Measurements from ENCODE around the gene TSHZ1.
"Not testable (repeated sequence)": the region's sequence is repeated elsewhere in the genome, so short reads cannot be mapped to it uniquely, and the experiment has no call there.

The TSHZ1 gene

GRCh38 chr18:75187702-75188101 lies 22.9 kb upstream of the TSHZ1 start:
- not testable (repeated sequence) for H3K27ac ChIP-seq (ENCODE audit: low read length); H3K27me3 ChIP-seq (ENCODE audit: control insufficient read depth, insufficient read depth, low read length); H3K9me3 ChIP-seq (ENCODE audit: control insufficient read depth, low read depth, low read length); H3K4me1 ChIP-seq (ENCODE audit: control insufficient read depth, low read depth, low read length); H3K36me3 ChIP-seq (ENCODE audit: control insufficient read depth, low read depth, low read length); H3K4me3 ChIP-seq (ENCODE audit: low read length); H3K9ac ChIP-seq (ENCODE audit: low read length)

GRCh38 chr18:75189696-75190095 lies 20.9 kb upstream of the TSHZ1 start:
- Histone ChIP-seq H3K9ac (ENCODE audit: low read length) (no peak overlapping the region), H3K27ac (ENCODE audit: low read length) (no peak overlapping the region), H3K4me1 (ENCODE audit: control insufficient read depth, low read depth, low read length) (no peaks in the 10 kb centered on the region), H3K27me3 (ENCODE audit: control insufficient read depth, insufficient read depth, low read length) (no peaks in the 10 kb centered on the region), H3K36me3 (ENCODE audit: control insufficient read depth, low read depth, low read length) (no peaks in the 10 kb centered on the region), H3K9me3 (ENCODE audit: control insufficient read depth, low read depth, low read length) (no peaks in the 10 kb centered on the region), H3K4me3 (ENCODE audit: low read length) (no peak overlapping the region)

- no peaks in the 10 kb centered on the region for H3K36me3 ChIP-seq (ENCODE audit: control insufficient read depth, low read depth, low read length)
- no peak overlapping the region for H3K27ac ChIP-seq (ENCODE audit: low read length)
- no peak overlapping the region for H3K4me3 ChIP-seq (ENCODE audit: low read length)
- H3K4me1 ChIP-seq (ENCODE audit: control insufficient read depth, low read depth, low read length) = no peaks in the 10 kb centered on the region
- no peaks in the 10 kb centered on the region for H3K27me3 ChIP-seq (ENCODE audit: control insufficient read depth, insufficient read depth, low read length)
- no peak overlapping the region for H3K9ac ChIP-seq (ENCODE audit: low read length)
- no peaks in the 10 kb centered on the region for H3K9me3 ChIP-seq (ENCODE audit: control insufficient read depth, low read depth, low read length)
These were observed 17.7 kb upstream of the TSHZ1 start for GRCh38 chr18:75192899-75193298.

- no peaks in the 10 kb centered on the region for H3K36me3 ChIP-seq (ENCODE audit: control insufficient read depth, low read depth, low read length)
- no peak overlapping the region for H3K27ac ChIP-seq (ENCODE audit: low read length)
- peaks cover 19% of the 10 kb centered on the region for H3K27me3 ChIP-seq (ENCODE audit: control insufficient read depth, insufficient read depth, low read length)
- no peak overlapping the region for H3K4me3 ChIP-seq (ENCODE audit: low read length)
- H3K4me1 ChIP-seq (ENCODE audit: control insufficient read depth, low read depth, low read length) = no peaks in the 10 kb centered on the region
- H3K9ac ChIP-seq (ENCODE audit: low read length) = no peak overlapping the region
- no peaks in the 10 kb centered on the region for H3K9me3 ChIP-seq (ENCODE audit: control insufficient read depth, low read depth, low read length)
These were observed 12.6 kb upstream of the TSHZ1 start for GRCh38 chr18:75198036-75198435.

GRCh38 chr18:75199327-75199726 lies 11.3 kb upstream of the TSHZ1 start:
- Histone ChIP-seq H3K27me3 (ENCODE audit: control insufficient read depth, insufficient read depth, low read length) (peaks cover 32% of the 10 kb centered on the region), H3K27ac (ENCODE audit: low read length) (no peak overlapping the region), H3K9me3 (ENCODE audit: control insufficient read depth, low read depth, low read length) (no peaks in the 10 kb centered on the region), H3K36me3 (ENCODE audit: control insufficient read depth, low read depth, low read length) (no peaks in the 10 kb centered on the region), H3K4me1 (ENCODE audit: control insufficient read depth, low read depth, low read length) (no peaks in the 10 kb centered on the region), H3K9ac (ENCODE audit: low read length) (no peak overlapping the region), H3K4me3 (ENCODE audit: low read length) (no peak overlapping the region)

GRCh38 chr18:75200071-75200470 lies 10.5 kb upstream of the TSHZ1 start:
- Histone ChIP-seq H3K27me3 (ENCODE audit: control insufficient read depth, insufficient read depth, low read length) (peaks cover 39% of the 10 kb centered on the region), H3K27ac (ENCODE audit: low read length) (no peak overlapping the region), H3K36me3 (ENCODE audit: control insufficient read depth, low read depth, low read length) (no peaks in the 10 kb centered on the region), H3K9ac (ENCODE audit: low read length) (no peak overlapping the region), H3K4me3 (ENCODE audit: low read length) (no peak overlapping the region), H3K4me1 (ENCODE audit: control insufficient read depth, low read depth, low read length) (peaks cover under 1% of the 10 kb centered on the region), H3K9me3 (ENCODE audit: control insufficient read depth, low read depth, low read length) (no peaks in the 10 kb centered on the region)

- H3K36me3 ChIP-seq (ENCODE audit: control insufficient read depth, low read depth, low read length) = no peaks in the 10 kb centered on the region
- no peak overlapping the region for H3K27ac ChIP-seq (ENCODE audit: low read length)
- no peak overlapping the region for H3K4me3 ChIP-seq (ENCODE audit: low read length)
- peaks cover 46% of the 10 kb centered on the region for H3K27me3 ChIP-seq (ENCODE audit: control insufficient read depth, insufficient read depth, low read length)
- H3K9me3 ChIP-seq (ENCODE audit: control insufficient read depth, low read depth, low read length) = no peaks in the 10 kb centered on the region
- H3K4me1 ChIP-seq (ENCODE audit: control insufficient read depth, low read depth, low read length) = peaks cover 7% of the 10 kb centered on the region
- H3K9ac ChIP-seq (ENCODE audit: low read length) = no peak overlapping the region
These were observed 9.9 kb upstream of the TSHZ1 start for GRCh38 chr18:75200605-75201280.

- no peak overlapping the region for H3K9ac ChIP-seq (ENCODE audit: low read length)
- H3K4me1 ChIP-seq (ENCODE audit: control insufficient read depth, low read depth, low read length) = peaks cover 15% of the 10 kb centered on the region
- no peak overlapping the region for H3K4me3 ChIP-seq (ENCODE audit: low read length)
- no peaks in the 10 kb centered on the region for H3K36me3 ChIP-seq (ENCODE audit: control insufficient read depth, low read depth, low read length)
- peaks cover 54% of the 10 kb centered on the region for H3K27me3 ChIP-seq (ENCODE audit: control insufficient read depth, insufficient read depth, low read length)
- H3K27ac ChIP-seq (ENCODE audit: low read length) = no peak overlapping the region
- no peaks in the 10 kb centered on the region for H3K9me3 ChIP-seq (ENCODE audit: control insufficient read depth, low read depth, low read length)
These were observed 9.0 kb upstream of the TSHZ1 start for GRCh38 chr18:75201282-75202270.

GRCh38 chr18:75202696-75203365 lies 7.8 kb upstream of the TSHZ1 start:
- no peaks in the 10 kb centered on the region for H3K9me3 ChIP-seq (ENCODE audit: control insufficient read depth, low read depth, low read length)
- peaks cover 28% of the 10 kb centered on the region for H3K4me1 ChIP-seq (ENCODE audit: control insufficient read depth, low read depth, low read length)
- H3K27ac ChIP-seq (ENCODE audit: low read length) = no peak overlapping the region
- H3K36me3 ChIP-seq (ENCODE audit: control insufficient read depth, low read depth, low read length) = no peaks in the 10 kb centered on the region
- no peak overlapping the region for H3K9ac ChIP-seq (ENCODE audit: low read length)
- peaks cover 67% of the 10 kb centered on the region for H3K27me3 ChIP-seq (ENCODE audit: control insufficient read depth, insufficient read depth, low read length)
- H3K4me3 ChIP-seq (ENCODE audit: low read length) = no peak overlapping the region

GRCh38 chr18:75203416-75204268 lies 7.0 kb upstream of the TSHZ1 start:
- Histone ChIP-seq H3K4me3 (ENCODE audit: low read length) (peak overlapping the region; percentile 57), H3K9me3 (ENCODE audit: control insufficient read depth, low read depth, low read length) (no peaks in the 10 kb centered on the region), H3K4me1 (ENCODE audit: control insufficient read depth, low read depth, low read length) (peaks cover 30% of the 10 kb centered on the region), H3K9ac (ENCODE audit: low read length) (no peak overlapping the region), H3K36me3 (ENCODE audit: control insufficient read depth, low read depth, low read length) (no peaks in the 10 kb centered on the region), H3K27ac (ENCODE audit: low read length) (no peak overlapping the region), H3K27me3 (ENCODE audit: control insufficient read depth, insufficient read depth, low read length) (peaks cover 74% of the 10 kb centered on the region)

GRCh38 chr18:75204269-75204731 lies 6.3 kb upstream of the TSHZ1 start:
- Histone ChIP-seq H3K27me3 (ENCODE audit: control insufficient read depth, insufficient read depth, low read length) (peaks cover 74% of the 10 kb centered on the region), H3K4me3 (ENCODE audit: low read length) (peak overlapping the region; percentile 57), H3K27ac (ENCODE audit: low read length) (no peak overlapping the region), H3K9ac (ENCODE audit: low read length) (no peak overlapping the region), H3K36me3 (ENCODE audit: control insufficient read depth, low read depth, low read length) (no peaks in the 10 kb centered on the region), H3K4me1 (ENCODE audit: control insufficient read depth, low read depth, low read length) (peaks cover 30% of the 10 kb centered on the region), H3K9me3 (ENCODE audit: control insufficient read depth, low read depth, low read length) (no peaks in the 10 kb centered on the region)

Data from iPS-18a (cell line).